CD4-positive, alpha-beta memory T cell (primary cell): ENCODE measurements around the gene RBM44. TPM values are rescaled to one million over a fixed set of nuclear protein-coding genes. Genes with fewer than 3 reads are reported as not detected.

Experiments used
- CTCF ChIA-PET: fragments of 350-600 bp; sonication (Branson Sonifier 250); formaldehyde crosslinking; loops from one replicate; lab custom pipeline; 2021; ENCODE audit warnings: inconsistent platforms; ENCODE audit not compliant: partially characterized antibody; lab: Charles Lee
- POLR2A ChIA-PET: fragments of 350-600 bp; sonication (Branson Sonifier 250); formaldehyde crosslinking; loops from one replicate; lab custom pipeline; 2021; ENCODE audit not compliant: partially characterized antibody; lab: Charles Lee
- DNase-seq, 5 donors: peaks; one replicate each; pipeline versions ENCODE4 v3.0.0 to v3.0.0-alpha.2; 2020 to 2022; ENCODE audit warnings: mixed read lengths in 1 of 5
- H3K27ac ChIP-seq: one replicate; pipeline ENCODE4 v1.7.0; 2013; ENCODE audit warnings: low read depth, low read length
- H3K27me3 ChIP-seq: 2 replicates; pipeline ENCODE4 v1.7.0; 2013; ENCODE audit warnings: mild to moderate bottlenecking, low read length, moderate library complexity; ENCODE audit not compliant: insufficient read depth
- H3K36me3 ChIP-seq: 2 replicates; pipeline ENCODE4 v1.7.0; 2013; ENCODE audit warnings: mild to moderate bottlenecking, low read length, moderate library complexity; ENCODE audit not compliant: insufficient read depth
- H3K4me1 ChIP-seq: 2 replicates; pipeline ENCODE4 v1.7.0; 2013; ENCODE audit warnings: mild to moderate bottlenecking, low read length, moderate library complexity; ENCODE audit not compliant: insufficient read depth
- H3K4me3 ChIP-seq, 2 donors: one replicate each; pipeline ENCODE4 v1.7.0; 2013; ENCODE audit warnings: low read length in 2 of 2, mild to moderate bottlenecking in 1 of 2
- H3K9me3 ChIP-seq, 2 donors: one replicate each; pipeline ENCODE4 v1.7.0; 2013; ENCODE audit warnings: low read length in 2 of 2, control low read depth in 1 of 2; ENCODE audit not compliant: control insufficient read depth in 1 of 2
- H3K27ac Mint-ChIP-seq, 7 donors: one replicate each; pipeline ENCODE4 v1.8.0; 2020 to 2021; ENCODE audit warnings: mixed read lengths in 7 of 7, mild to moderate bottlenecking in 6 of 7, inconsistent platforms in 3 of 7, moderate library complexity in 3 of 7
- H3K27me3 Mint-ChIP-seq, 2 donors: one replicate each; pipeline ENCODE4 v1.8.0; 2020 to 2021; ENCODE audit warnings: mixed read lengths in 2 of 2
- H3K36me3 Mint-ChIP-seq, 2 donors: one replicate each; pipeline ENCODE4 v1.8.0; 2020 to 2021; ENCODE audit warnings: mixed read lengths in 2 of 2, inconsistent platforms in 1 of 2, mild to moderate bottlenecking in 1 of 2
- H3K4me1 Mint-ChIP-seq, 4 donors: one replicate each; pipeline ENCODE4 v1.8.0; 2020 to 2021; ENCODE audit warnings: mixed read lengths in 4 of 4, mild to moderate bottlenecking in 1 of 4
- H3K4me3 Mint-ChIP-seq, 8 donors: one replicate each; pipeline ENCODE4 v1.8.0; 2020 to 2021; ENCODE audit warnings: mixed read lengths in 8 of 8, mild to moderate bottlenecking in 7 of 8, moderate library complexity in 6 of 8, inconsistent platforms in 3 of 8
- H3K9me3 Mint-ChIP-seq, 8 donors: one replicate each; pipeline ENCODE4 v1.8.0; 2020 to 2021; ENCODE audit warnings: mixed read lengths in 8 of 8, mild to moderate bottlenecking in 5 of 8, inconsistent platforms in 3 of 8, moderate library complexity in 1 of 8
- intact Hi-C: fragments of 100-400 bp; cut with micrococcal nuclease; formaldehyde crosslinking; loops from one replicate; pipeline ENCODE4 v1.15.1; 2023
- polyA plus RNA-seq, 2 donors: library from polyadenylated mRNA; unstranded; fragments of 300-500 nt; fragmentation: Illumina TruSeq; gene quantifications; one replicate each; pipeline ENCODE4 v1.2.3, GENCODE V29; 2021
- total RNA-seq, 2 experiments: library from RNA; stranded (reverse); gene quantifications; one replicate each; pipeline ENCODE4 v1.2.3, GENCODE V29; 2021

Gene RBM44
- total and polyA plus RNA-seq, 4 experiments from 2014 or later, result 0.17 to 1.1 (median 0.47) TPM

GRCh38 chr2:237860273-237860935, 61.8 kb downstream of the RBM44 start:
- Histone ChIP-seq H3K4me3 (no peak overlapping the region), H3K4me1 (peaks cover 14% of the 10 kb centered on the region), H3K36me3 (no peaks in the 10 kb centered on the region), H3K9me3 (no peaks in the 10 kb centered on the region), H3K27ac (no peak overlapping the region), H3K27me3 (peaks cover 7% of the 10 kb centered on the region)
- ChIA-PET POLR2A (no interaction called here), CTCF (no interaction called here)
- Mint-ChIP-seq H3K27ac (no peak overlapping the region), H3K9me3 (no peaks in the 10 kb centered on the region), H3K36me3 (no peaks in the 10 kb centered on the region), H3K4me1 (peaks cover 5 to 15% (median 6%) of the 10 kb centered on the region in 4 donors), H3K4me3 (peak overlapping the region in 7 of 8 donors; percentile 21 to 76 (median 59)), H3K27me3 (peaks cover 18 to 21% of the 10 kb centered on the region in 2 donors)
- no peak for DNase-seq
- intact Hi-C loops, result no loop called here

- no peaks in the 10 kb centered on the region for H3K36me3 ChIP-seq
- CTCF ChIA-PET, result interaction anchor here (1.6 kb wide), 1 partner anchor 401 kb away, joined by 4 read pairs; no protein-coding TSS in a partner anchor
- no peak overlapping the region for H3K27ac ChIP-seq
- H3K27me3 ChIP-seq, result peaks cover 7% of the 10 kb centered on the region
- no peak for DNase-seq
- Mint-ChIP-seq H3K27ac (no peak overlapping the region), H3K27me3 (peaks cover 18 to 20% of the 10 kb centered on the region in 2 donors), H3K4me1 (peaks cover 5 to 15% (median 6%) of the 10 kb centered on the region in 4 donors), H3K4me3 (no peak overlapping the region), H3K36me3 (no peaks in the 10 kb centered on the region), H3K9me3 (no peaks in the 10 kb centered on the region)
- POLR2A ChIA-PET, result no interaction called here
- H3K4me3 ChIP-seq, result no peak overlapping the region
- intact Hi-C loops, result no loop called here
- peaks cover 14% of the 10 kb centered on the region for H3K4me1 ChIP-seq
- H3K9me3 ChIP-seq, result no peaks in the 10 kb centered on the region
These were observed 63.4 kb downstream of the RBM44 start for GRCh38 chr2:237861875-237862527.

GRCh38 chr2:237862528-237862895, 63.9 kb downstream of the RBM44 start:
- H3K27me3 Mint-ChIP-seq, result peaks cover 20% of the 10 kb centered on the region in 2 donors
- H3K9me3 Mint-ChIP-seq, result no peaks in the 10 kb centered on the region
- Histone ChIP-seq H3K4me1 (peaks cover 14% of the 10 kb centered on the region), H3K27me3 (peaks cover 7% of the 10 kb centered on the region), H3K4me3 (no peak overlapping the region), H3K27ac (no peak overlapping the region), H3K9me3 (no peaks in the 10 kb centered on the region), H3K36me3 (no peaks in the 10 kb centered on the region)
- H3K4me3 Mint-ChIP-seq, result no peak overlapping the region
- H3K27ac Mint-ChIP-seq, result peak overlapping the region in 1 of 7 donors; percentile 30
- H3K36me3 Mint-ChIP-seq, result no peaks in the 10 kb centered on the region
- no peak for DNase-seq
- intact Hi-C loops, result no loop called here
- ChIA-PET CTCF (interaction anchor here (1.6 kb wide), 1 partner anchor 401 kb away, joined by 4 read pairs; no protein-coding TSS in a partner anchor), POLR2A (no interaction called here)
- H3K4me1 Mint-ChIP-seq, result peaks cover 5 to 15% (median 6%) of the 10 kb centered on the region in 4 donors

GRCh38 chr2:237863102-237863511, 64.5 kb downstream of the RBM44 start:
- H3K27me3 ChIP-seq, result peaks cover 7% of the 10 kb centered on the region
- H3K27ac Mint-ChIP-seq, result no peak overlapping the region
- H3K27me3 Mint-ChIP-seq, result peaks cover 18 to 20% of the 10 kb centered on the region in 2 donors
- ChIA-PET POLR2A (no interaction called here), CTCF (no interaction called here)
- H3K4me3 Mint-ChIP-seq, result no peak overlapping the region
- intact Hi-C loops, result no loop called here
- no peaks in the 10 kb centered on the region for H3K36me3 ChIP-seq
- H3K4me1 Mint-ChIP-seq, result peaks cover 5 to 15% (median 6%) of the 10 kb centered on the region in 4 donors
- no peaks in the 10 kb centered on the region for H3K36me3 Mint-ChIP-seq
- no peak overlapping the region for H3K27ac ChIP-seq
- H3K4me3 ChIP-seq, result no peak overlapping the region
- no peak for DNase-seq
- no peaks in the 10 kb centered on the region for H3K9me3 ChIP-seq
- H3K4me1 ChIP-seq, result peaks cover 14% of the 10 kb centered on the region
- no peaks in the 10 kb centered on the region for H3K9me3 Mint-ChIP-seq

- H3K27me3 Mint-ChIP-seq, result peaks cover 13 to 14% of the 10 kb centered on the region in 2 donors
These were observed 65.3 kb downstream of the RBM44 start for GRCh38 chr2:237863689-237864443.

GRCh38 chr2:237864444-237864931, 65.9 kb downstream of the RBM44 start:
- ChIA-PET POLR2A (no interaction called here), CTCF (no interaction called here)
- no peaks in the 10 kb centered on the region for H3K9me3 ChIP-seq
- no peak overlapping the region for H3K4me3 Mint-ChIP-seq
- H3K4me1 Mint-ChIP-seq, result peaks cover 8 to 19% (median 11%) of the 10 kb centered on the region in 4 donors
- no peak for DNase-seq
- H3K27me3 ChIP-seq, result no peaks in the 10 kb centered on the region
- peaks cover 6% of the 10 kb centered on the region for H3K4me1 ChIP-seq
- no peak overlapping the region for H3K27ac ChIP-seq
- no peaks in the 10 kb centered on the region for H3K9me3 Mint-ChIP-seq
- no peak overlapping the region for H3K27ac Mint-ChIP-seq
- no peak overlapping the region for H3K4me3 ChIP-seq
- no peaks in the 10 kb centered on the region for H3K36me3 ChIP-seq
- no peaks in the 10 kb centered on the region for H3K36me3 Mint-ChIP-seq
- H3K27me3 Mint-ChIP-seq, result peaks cover 12 to 15% of the 10 kb centered on the region in 2 donors
- intact Hi-C loops, result no loop called here

More at GRCh38 chr2:237863689-237864443, 65.3 kb downstream of the RBM44 start:
- Mint-ChIP-seq H3K9me3 (no peaks in the 10 kb centered on the region), H3K4me3 (no peak overlapping the region), H3K36me3 (no peaks in the 10 kb centered on the region), H3K4me1 (peaks cover 3 to 15% (median 7%) of the 10 kb centered on the region in 4 donors), H3K27ac (no peak overlapping the region)
- Histone ChIP-seq H3K36me3 (no peaks in the 10 kb centered on the region), H3K27ac (no peak overlapping the region), H3K9me3 (no peaks in the 10 kb centered on the region), H3K4me1 (peaks cover 8% of the 10 kb centered on the region), H3K4me3 (no peak overlapping the region), H3K27me3 (peaks cover 1% of the 10 kb centered on the region)
- DNase-seq, result no peak
- POLR2A ChIA-PET, result no interaction called here
- intact Hi-C loops, result no loop called here
- CTCF ChIA-PET, result no interaction called here
